ENCODE results near the gene BCAT1. TPM values are rescaled to one million over a fixed set of nuclear protein-coding genes. Genes with fewer than 3 reads are reported as not detected.

BCAT1 gene
- total and polyA plus RNA-seq, 2 donors from 2014 or later: 1.3 to 15.5 TPM

- Histone ChIP-seq H3K9me3 (ENCODE audit: control insufficient read depth in 2 of 3, insufficient read depth in 1 of 3, low read length in 3 of 3) (peaks cover 0 to 5% (median 0%) of the 10 kb centered on the region in 3 donors), H3K4me1 (ENCODE audit: control insufficient read depth in 2 of 3, insufficient read depth in 2 of 3, low read depth in 1 of 3, low read length in 3 of 3) (no peaks in the 10 kb centered on the region), H3K9ac (ENCODE audit: low read length in 3 of 3) (no peak overlapping the region), H3K27me3 (ENCODE audit: control insufficient read depth, insufficient read depth, low read length) (no peaks in the 10 kb centered on the region), H3K4me3 (ENCODE audit: low read length in 3 of 3) (no peak overlapping the region), H3K36me3 (ENCODE audit: control insufficient read depth in 2 of 3, insufficient read depth in 3 of 3, low read length in 3 of 3) (no peaks in the 10 kb centered on the region), H3K27ac (ENCODE audit: low read depth in 2 of 2, low read length in 2 of 2) (no peak overlapping the region)
- TF ChIP-seq CTCF (IDR thresholded peaks at IDR 0.05; ENCODE audit: borderline replicate concordance, extremely low read depth, insufficient read depth): no peak
- no peak for FAIRE-seq
- DNase-seq: peak in 4 of 5 donors; percentile 39 to 67 (median 54)
- intact Hi-C loops (cut with DNase I): no loop called here
These were observed 31.3 kb upstream of the BCAT1 start for GRCh38 chr12:24979976-24980730.

GRCh38 chr12:24979329-24979728 lies 30.4 kb upstream of the BCAT1 start:
- Histone ChIP-seq H3K27ac (ENCODE audit: low read depth in 2 of 2, low read length in 2 of 2) (no peak overlapping the region), H3K9me3 (ENCODE audit: control insufficient read depth in 2 of 3, insufficient read depth in 1 of 3, low read length in 3 of 3) (peaks cover 0 to 4% (median 0%) of the 10 kb centered on the region in 3 donors), H3K36me3 (ENCODE audit: control insufficient read depth in 2 of 3, insufficient read depth in 3 of 3, low read length in 3 of 3) (no peaks in the 10 kb centered on the region), H3K9ac (ENCODE audit: low read length in 3 of 3) (no peak overlapping the region), H3K4me3 (ENCODE audit: low read length in 3 of 3) (no peak overlapping the region), H3K27me3 (ENCODE audit: control insufficient read depth, insufficient read depth, low read length) (no peaks in the 10 kb centered on the region), H3K4me1 (ENCODE audit: control insufficient read depth in 2 of 3, insufficient read depth in 2 of 3, low read depth in 1 of 3, low read length in 3 of 3) (no peaks in the 10 kb centered on the region)
- no peak for FAIRE-seq
- no peak for TF ChIP-seq CTCF (IDR thresholded peaks at IDR 0.05; ENCODE audit: borderline replicate concordance, extremely low read depth, insufficient read depth)
- intact Hi-C loops (cut with DNase I): no loop called here
- no peak for DNase-seq

GRCh38 chr12:24977711-24978110 lies 28.8 kb upstream of the BCAT1 start:
- no peak for TF ChIP-seq CTCF (IDR thresholded peaks at IDR 0.05; ENCODE audit: borderline replicate concordance, extremely low read depth, insufficient read depth)
- Histone ChIP-seq H3K36me3 (ENCODE audit: control insufficient read depth in 2 of 3, insufficient read depth in 3 of 3, low read length in 3 of 3) (no peaks in the 10 kb centered on the region), H3K27me3 (ENCODE audit: control insufficient read depth, insufficient read depth, low read length) (no peaks in the 10 kb centered on the region), H3K9ac (ENCODE audit: low read length in 3 of 3) (no peak overlapping the region), H3K9me3 (ENCODE audit: control insufficient read depth in 2 of 3, insufficient read depth in 1 of 3, low read length in 3 of 3) (no peaks in the 10 kb centered on the region), H3K4me1 (ENCODE audit: control insufficient read depth in 2 of 3, insufficient read depth in 2 of 3, low read depth in 1 of 3, low read length in 3 of 3) (no peaks in the 10 kb centered on the region), H3K4me3 (ENCODE audit: low read length in 3 of 3) (no peak overlapping the region), H3K27ac (ENCODE audit: low read depth in 2 of 2, low read length in 2 of 2) (no peak overlapping the region)
- intact Hi-C loops (cut with DNase I): no loop called here
- DNase-seq: no peak
- FAIRE-seq: no peak

All from kidney (tissue), 14 donors.